A549 (cell line): ENCODE data around the gene RBMS3. TPM values are rescaled to one million over a fixed set of nuclear protein-coding genes. Genes with fewer than 3 reads are reported as not detected.

ENCODE experiments used
- ATAC-seq, 2 experiments: fragments of 200-7000 bp in 1 of 2; fragments of >200 bp in 1 of 2; cut with Nextera tagmentation in 1 of 2; cut with Tn5 transposase in 1 of 2; 3 replicates each; pipeline versions ENCODE4 v1.8.0 to v1.9.1; 2018 to 2020; ENCODE audit warnings: mild to moderate bottlenecking in 1 of 2, moderate library complexity in 1 of 2
- CTCF ChIA-PET: fragments of 300-600 bp; sonication (Branson Sonifier 250); formaldehyde crosslinking; extraction: SDS; loops from one replicate; lab custom pipeline; 2021; ENCODE audit warnings: antibody characterized with exemption, inconsistent platforms; lab: Yijun Ruan, JAX
- POLR2A ChIA-PET: fragments of 350-600 bp; formaldehyde crosslinking; extraction: SDS; loops from one replicate; lab custom pipeline; 2021; ENCODE audit warnings: antibody characterized with exemption, inconsistent platforms; lab: Yijun Ruan, JAX
- DNase-seq, 2 experiments: peaks; one replicate each; pipeline versions ENCODE4 v3.0.0 to v3.0.0-alpha.2; 2011 to 2016; ENCODE audit warnings: low read depth in 1 of 2, low spot score in 1 of 2
- FAIRE-seq: peaks from 2 replicates; lab custom pipeline; 2011; peaks lifted over from hg19 to GRCh38; lab: Jason Lieb, UNC
- H3K27ac ChIP-seq, 2 experiments: fragments of >200 bp; sonication (Bioruptor Twin); formaldehyde crosslinking; 3 replicates each; pipeline ENCODE4 v1.5.1; 2016 to 2017
- H3K4me1 ChIP-seq: fragments of >200 bp; sonication (Bioruptor Twin); formaldehyde crosslinking; 3 replicates; pipeline ENCODE4 v1.6.1; 2016
- H3K4me2 ChIP-seq: fragments of >200 bp; sonication (Bioruptor Twin); formaldehyde crosslinking; 3 replicates; pipeline ENCODE4 v1.6.1; 2016
- H3K4me3 ChIP-seq: fragments of >200 bp; sonication (Bioruptor Twin); formaldehyde crosslinking; 3 replicates; pipeline ENCODE4 v1.5.1; 2016
- H3K9me3 ChIP-seq: fragments of >200 bp; sonication (Bioruptor Twin); formaldehyde crosslinking; 3 replicates; pipeline ENCODE4 v1.6.1; 2016
- BCL3 ChIP-seq: fragments of >200 bp; sonication (Bioruptor Twin); formaldehyde crosslinking; IDR thresholded peaks from 3 replicates; pipeline ENCODE4 v1.6.1; 2016
- E2F6 ChIP-seq: IDR thresholded peaks from 2 replicates; pipeline ENCODE4 v1.6.1; 2012; ENCODE audit warnings: low read depth, borderline replicate concordance
- EHF ChIP-seq: fragments of 250-450 bp; sonication (Bioruptor Pico); IDR thresholded peaks from 2 replicates; pipeline ENCODE4 v1.5.0; 2020; ENCODE audit warnings: mild to moderate bottlenecking
- EHMT2 ChIP-seq: fragments of 200-600 bp; sonication (generic); IDR thresholded peaks from 2 replicates; pipeline ENCODE4 v1.6.1; 2016; ENCODE audit warnings: antibody characterized with exemption, low read depth, mild to moderate bottlenecking, moderate library complexity
- EP300 ChIP-seq, 2 experiments: fragments of >200 bp; sonication (Bioruptor Twin); formaldehyde crosslinking; IDR thresholded peaks; 2 replicates in 1 of 2; 3 replicates in 1 of 2; pipeline ENCODE4 v1.6.1; 2016 to 2017
- ESRRA ChIP-seq: fragments of 150-350 bp; IDR thresholded peaks from 2 replicates; pipeline ENCODE4 v1.6.1; 2014; ENCODE audit warnings: mild to moderate bottlenecking, low read length, borderline replicate concordance
- GATA3 ChIP-seq: IDR thresholded peaks from 2 replicates; pipeline ENCODE4 v1.6.1; 2012; ENCODE audit warnings: borderline replicate concordance
- HEYL ChIP-seq: fragments of 250-450 bp; sonication (Bioruptor Pico); IDR thresholded peaks from 2 replicates; pipeline ENCODE4 v1.8.0; 2021; ENCODE audit warnings: mild to moderate bottlenecking, moderate library complexity
- HMGXB4 ChIP-seq: fragments of 250-450 bp; sonication (Bioruptor Pico); IDR thresholded peaks from 2 replicates; pipeline ENCODE4 v1.5.0; 2021; ENCODE audit warnings: mild to moderate bottlenecking, moderate library complexity, borderline replicate concordance
- HOXA7 ChIP-seq: fragments of 250-450 bp; sonication (Bioruptor Pico); IDR thresholded peaks from 2 replicates; pipeline ENCODE4 v1.5.0; 2020; ENCODE audit warnings: mild to moderate bottlenecking, moderate library complexity
- HOXB13 ChIP-seq: fragments of 250-450 bp; sonication (Bioruptor Pico); IDR thresholded peaks from 2 replicates; pipeline ENCODE4 v1.5.0; 2020; ENCODE audit warnings: low read depth, mild to moderate bottlenecking, moderate library complexity
- HOXB5 ChIP-seq: fragments of 250-450 bp; sonication (Bioruptor Pico); IDR thresholded peaks from 2 replicates; pipeline ENCODE4 v1.5.0; 2020; ENCODE audit warnings: mild to moderate bottlenecking, moderate library complexity
- KDM1A ChIP-seq: fragments of 200-600 bp; sonication (generic); IDR thresholded peaks from 2 replicates; pipeline ENCODE4 v1.6.1; 2016; ENCODE audit warnings: low read depth, mild to moderate bottlenecking
- MAX ChIP-seq: IDR thresholded peaks from 2 replicates; pipeline ENCODE4 v1.6.1; 2012
- NPAS2 ChIP-seq: fragments of 250-450 bp; sonication (Bioruptor Pico); IDR thresholded peaks from 2 replicates; pipeline ENCODE4 v1.8.0; 2022; ENCODE audit warnings: mild to moderate bottlenecking, moderate library complexity, borderline replicate concordance
- NR3C1 ChIP-seq: fragments of >200 bp; sonication (Bioruptor Twin); formaldehyde crosslinking; IDR thresholded peaks from 3 replicates; pipeline ENCODE4 v1.6.1; 2017
- PBX3 ChIP-seq: IDR thresholded peaks from 2 replicates; pipeline ENCODE4 v1.6.1; 2012
- PHF8 ChIP-seq: fragments of 200-600 bp; sonication (generic); IDR thresholded peaks from 2 replicates; pipeline ENCODE4 v1.6.1; 2016; ENCODE audit warnings: low read depth, mild to moderate bottlenecking, antibody characterized with exemption, moderate library complexity, borderline replicate concordance
- POLR2A ChIP-seq: IDR thresholded peaks from 2 replicates; pipeline ENCODE4 v1.6.1; 2012; ENCODE audit warnings: mild to moderate bottlenecking, low read length
- POLR2AphosphoS2 ChIP-seq: conservative IDR thresholded peaks from 2 replicates; pipeline ENCODE4 v1.6.1; 2012; ENCODE audit warnings: low read length, improper control_type of control experiment, inconsistent platforms
- RAD21 ChIP-seq, 2 experiments: fragments of >200 bp in 1 of 2; sonication (Bioruptor Twin) in 1 of 2; formaldehyde crosslinking in 1 of 2; IDR thresholded peaks in 1 of 2; conservative IDR thresholded peaks in 1 of 2; 2 replicates in 1 of 2; 3 replicates in 1 of 2; pipeline ENCODE4 v1.6.1; 2012 to 2018; ENCODE audit warnings: inconsistent platforms in 1 of 2
- RCOR1 ChIP-seq: fragments of 150-350 bp; IDR thresholded peaks from 2 replicates; pipeline ENCODE4 v1.6.1; 2014; ENCODE audit warnings: antibody characterized with exemption, low read length, low read depth
- RFX5 ChIP-seq: fragments of 450-650 bp; IDR thresholded peaks from 2 replicates; pipeline ENCODE4 v1.7.1; 2014; ENCODE audit warnings: antibody characterized with exemption, mild to moderate bottlenecking, moderate library complexity
- RNF2 ChIP-seq: fragments of 200-600 bp; sonication (generic); IDR thresholded peaks from 2 replicates; pipeline ENCODE4 v1.6.1; 2016; ENCODE audit warnings: low read depth, mild to moderate bottlenecking, antibody characterized with exemption, moderate library complexity, borderline replicate concordance
- SMC3 ChIP-seq: fragments of >200 bp; sonication (Bioruptor Twin); formaldehyde crosslinking; IDR thresholded peaks from 3 replicates; pipeline ENCODE4 v1.6.1; 2018; ENCODE audit warnings: inconsistent platforms
- SREBF2 ChIP-seq: fragments of 450-650 bp; IDR thresholded peaks from 2 replicates; pipeline ENCODE4 v1.6.1; 2014; ENCODE audit warnings: mild to moderate bottlenecking, moderate library complexity
- TP53 ChIP-seq: fragments of 250-450 bp; sonication (Bioruptor Pico); IDR thresholded peaks from 2 replicates; pipeline ENCODE4 v1.5.0; 2021; ENCODE audit warnings: mild to moderate bottlenecking, moderate library complexity
- ZFP36 ChIP-seq: fragments of 450-650 bp; IDR thresholded peaks from 2 replicates; pipeline ENCODE4 v1.6.1; 2014; ENCODE audit warnings: borderline replicate concordance; ENCODE audit not compliant: partially characterized antibody
- ZNF302 ChIP-seq: fragments of 250-450 bp; sonication (Bioruptor Pico); IDR thresholded peaks from 2 replicates; pipeline ENCODE4 v1.9.0; 2021; ENCODE audit warnings: inconsistent platforms, mild to moderate bottlenecking, moderate library complexity
- ZSCAN20 ChIP-seq: fragments of 250-450 bp; sonication (Bioruptor Pico); IDR thresholded peaks from 2 replicates; pipeline ENCODE4 v1.8.0; 2022; ENCODE audit warnings: mild to moderate bottlenecking, moderate library complexity
- WGBS: methylation state at CpG from one replicate; pipeline ENCODE4 v1.1.6; 2017; ENCODE audit errors: missing lambda C conversion rate; 5-methylcytosine and 5-hydroxymethylcytosine counted together
- polyA plus RNA-seq, 4 experiments: library from polyadenylated mRNA; depleted of rRNA in 3 of 4; stranded (reverse); fragments of >200 nt; fragmentation: RNase III in 1 of 4; extraction: RNeasy Plus Mini Kit Qiagen cat#74134 plus additional on column Dnase treatment in 1 of 4; gene quantifications; 2 replicates in 3 of 4; 3 replicates in 1 of 4; pipeline ENCODE4 v1.2.3, GENCODE V29; 2011 to 2017

The RBMS3 gene
- polyA plus RNA-seq, 2 of the 4 experiments (the other 2 are of a cell fraction), result 0.92 to 4.1 TPM

GRCh38 chr3:29452934-29453283, 172.0 kb downstream of the RBMS3 start:
- CTCF ChIA-PET, result no interaction called here
- POLR2A ChIA-PET, result no interaction called here
- WGBS, result 80% methylated on average over 2 of the region's 2 CpGs
- TF ChIP-seq HOXB13 (CRISPR knock-in tag), result no peak
- no peak for TF ChIP-seq RAD21 (conservative IDR thresholded peaks at IDR 0.05 in 1 of 2, IDR thresholded peaks at IDR 0.05 in 1 of 2)
- TF ChIP-seq RCOR1, result no peak
- no peak for TF ChIP-seq SMC3
- no peak for TF ChIP-seq RFX5
- no peak for TF ChIP-seq ZNF302 (CRISPR knock-in tag)
- no peak for TF ChIP-seq POLR2AphosphoS2
- TF ChIP-seq EHMT2, result no peak
- no peak for TF ChIP-seq HOXA7
- TF ChIP-seq ZFP36, result no peak
- TF ChIP-seq HEYL (CRISPR knock-in tag), result no peak
- TF ChIP-seq, all 56 proteins: peak for 0
- no peak for FAIRE-seq
- H3K4me3 ChIP-seq, result no peak overlapping the region
- no peak overlapping the region for H3K4me2 ChIP-seq
- no peaks in the 10 kb centered on the region for H3K4me1 ChIP-seq
- H3K27ac ChIP-seq, result no peak overlapping the region
- H3K9me3 ChIP-seq, result no peaks in the 10 kb centered on the region
- no peak for DNase-seq
- ATAC-seq, result no peak

GRCh38 chr3:29453284-29454001, 172.6 kb downstream of the RBMS3 start:
- H3K4me3 ChIP-seq, result no peak overlapping the region
- POLR2A ChIA-PET, result no interaction called here
- FAIRE-seq, result no peak
- TF ChIP-seq NR3C1, result no peak
- no peak for TF ChIP-seq RCOR1
- TF ChIP-seq RFX5, result no peak
- TF ChIP-seq ZSCAN20 (CRISPR knock-in tag), result no peak
- no peak for TF ChIP-seq GATA3
- no peak for TF ChIP-seq MAX
- TF ChIP-seq PHF8, result no peak
- no peak for TF ChIP-seq EP300 (IDR thresholded peaks at IDR 0.05)
- no peak for TF ChIP-seq HOXB5
- TF ChIP-seq RAD21 (conservative IDR thresholded peaks at IDR 0.05 in 1 of 2, IDR thresholded peaks at IDR 0.05 in 1 of 2), result no peak
- TF ChIP-seq BCL3, result no peak
- TF ChIP-seq KDM1A, result no peak
- TF ChIP-seq EHF (CRISPR knock-in tag), result no peak
- TF ChIP-seq HEYL (CRISPR knock-in tag), result no peak
- TF ChIP-seq, all 56 proteins: peak for 0
- ATAC-seq, result no peak; a peak in 1 of 6 replicates
- Histone ChIP-seq H3K4me2 (no peak overlapping the region), H3K9me3 (no peaks in the 10 kb centered on the region), H3K27ac (no peak overlapping the region), H3K4me1 (no peaks in the 10 kb centered on the region)
- DNase-seq, result no peak
- CTCF ChIA-PET, result no interaction called here
- 92% methylated on average over 7 of the region's 7 CpGs for WGBS

GRCh38 chr3:29454161-29454611, 173.3 kb downstream of the RBMS3 start:
- H3K4me3 ChIP-seq, result no peak overlapping the region
- POLR2A ChIA-PET, result no interaction called here
- H3K27ac ChIP-seq, result no peak overlapping the region
- CTCF ChIA-PET, result no interaction called here
- TF ChIP-seq HOXA7 (no peak), NPAS2 (no peak), EHMT2 (no peak), EHF (CRISPR knock-in tag) (no peak), RNF2 (no peak), TP53 (CRISPR knock-in tag) (no peak), SREBF2 (no peak), POLR2AphosphoS2 (no peak), PBX3 (no peak), E2F6 (no peak), HOXB5 (no peak), HMGXB4 (CRISPR knock-in tag) (no peak), POLR2A (no peak), PHF8 (no peak), ESRRA (no peak)
- no peaks in the 10 kb centered on the region for H3K9me3 ChIP-seq
- no peak overlapping the region for H3K4me2 ChIP-seq
- ATAC-seq, result no peak
- DNase-seq, result no peak
- no peaks in the 10 kb centered on the region for H3K4me1 ChIP-seq
- FAIRE-seq, result no peak
- WGBS, result 96% methylated on average over 5 of the region's 5 CpGs
